ENCODE results near the gene ROR2. TPM values are rescaled to one million over a fixed set of nuclear protein-coding genes. Genes with fewer than 3 reads are reported as not detected.
"Not testable (repeated sequence)": the region's sequence is repeated elsewhere in the genome, so short reads cannot be mapped to it uniquely, and the experiment has no call there.

The ROR2 gene
- total RNA-seq, 1 donor from 2014 or later = 0.32 TPM

GRCh38 chr9:91986248-91986647 lies 36.2 kb upstream of the ROR2 start:
- H3K4me1 ChIP-seq = no peaks in the 10 kb centered on the region
- no peak overlapping the region for H3K27ac ChIP-seq
- no peaks in the 10 kb centered on the region for H3K9me3 ChIP-seq
- no peak for DNase-seq (ENCODE audit: low spot score in 2 of 2)
- intact Hi-C loops (cut with DNase I) = no loop called here
- TF ChIP-seq, protein P1, sequence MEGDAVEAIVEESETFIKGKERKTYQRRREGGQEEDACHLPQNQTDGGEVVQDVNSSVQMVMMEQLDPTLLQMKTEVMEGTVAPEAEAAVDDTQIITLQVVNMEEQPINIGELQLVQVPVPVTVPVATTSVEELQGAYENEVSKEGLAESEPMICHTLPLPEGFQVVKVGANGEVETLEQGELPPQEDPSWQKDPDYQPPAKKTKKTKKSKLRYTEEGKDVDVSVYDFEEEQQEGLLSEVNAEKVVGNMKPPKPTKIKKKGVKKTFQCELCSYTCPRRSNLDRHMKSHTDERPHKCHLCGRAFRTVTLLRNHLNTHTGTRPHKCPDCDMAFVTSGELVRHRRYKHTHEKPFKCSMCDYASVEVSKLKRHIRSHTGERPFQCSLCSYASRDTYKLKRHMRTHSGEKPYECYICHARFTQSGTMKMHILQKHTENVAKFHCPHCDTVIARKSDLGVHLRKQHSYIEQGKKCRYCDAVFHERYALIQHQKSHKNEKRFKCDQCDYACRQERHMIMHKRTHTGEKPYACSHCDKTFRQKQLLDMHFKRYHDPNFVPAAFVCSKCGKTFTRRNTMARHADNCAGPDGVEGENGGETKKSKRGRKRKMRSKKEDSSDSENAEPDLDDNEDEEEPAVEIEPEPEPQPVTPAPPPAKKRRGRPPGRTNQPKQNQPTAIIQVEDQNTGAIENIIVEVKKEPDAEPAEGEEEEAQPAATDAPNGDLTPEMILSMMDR (IDR thresholded peaks at IDR 0.05) = no peak
- H3K4me3 ChIP-seq = no peak overlapping the region
- no peaks in the 10 kb centered on the region for H3K27me3 ChIP-seq
- H3K36me3 ChIP-seq = no peaks in the 10 kb centered on the region

DNA sequence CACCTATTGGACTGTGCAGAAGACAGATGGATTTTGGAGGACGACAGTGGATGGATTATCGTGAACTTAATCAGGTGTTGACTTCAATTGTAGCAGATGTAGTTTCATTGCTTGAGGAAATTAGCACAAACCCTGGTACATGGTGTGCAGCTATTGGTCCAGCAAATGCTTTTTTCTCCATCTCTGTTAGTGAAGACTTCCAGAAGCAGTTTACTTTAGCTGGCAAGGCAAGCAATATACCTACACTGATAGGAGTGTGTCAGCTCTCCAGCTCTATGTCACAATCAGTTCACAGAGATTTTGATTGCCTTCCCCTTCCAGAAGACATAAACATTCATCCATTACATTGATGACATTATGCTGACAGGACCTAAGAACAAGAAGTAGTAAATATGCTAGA lies 35.7 kb upstream of the ROR2 start:
- no peaks in the 10 kb centered on the region for H3K27me3 ChIP-seq
- DNase-seq (ENCODE audit: low spot score in 2 of 2) = no peak
- H3K4me1 ChIP-seq = no peaks in the 10 kb centered on the region
- intact Hi-C loops (cut with DNase I) = no loop called here
- no peak overlapping the region for H3K27ac ChIP-seq
- TF ChIP-seq, protein P1 (IDR thresholded peaks at IDR 0.05) = no peak
- H3K36me3 ChIP-seq = no peaks in the 10 kb centered on the region
- no peak overlapping the region for H3K4me3 ChIP-seq
- no peaks in the 10 kb centered on the region for H3K9me3 ChIP-seq

DNA sequence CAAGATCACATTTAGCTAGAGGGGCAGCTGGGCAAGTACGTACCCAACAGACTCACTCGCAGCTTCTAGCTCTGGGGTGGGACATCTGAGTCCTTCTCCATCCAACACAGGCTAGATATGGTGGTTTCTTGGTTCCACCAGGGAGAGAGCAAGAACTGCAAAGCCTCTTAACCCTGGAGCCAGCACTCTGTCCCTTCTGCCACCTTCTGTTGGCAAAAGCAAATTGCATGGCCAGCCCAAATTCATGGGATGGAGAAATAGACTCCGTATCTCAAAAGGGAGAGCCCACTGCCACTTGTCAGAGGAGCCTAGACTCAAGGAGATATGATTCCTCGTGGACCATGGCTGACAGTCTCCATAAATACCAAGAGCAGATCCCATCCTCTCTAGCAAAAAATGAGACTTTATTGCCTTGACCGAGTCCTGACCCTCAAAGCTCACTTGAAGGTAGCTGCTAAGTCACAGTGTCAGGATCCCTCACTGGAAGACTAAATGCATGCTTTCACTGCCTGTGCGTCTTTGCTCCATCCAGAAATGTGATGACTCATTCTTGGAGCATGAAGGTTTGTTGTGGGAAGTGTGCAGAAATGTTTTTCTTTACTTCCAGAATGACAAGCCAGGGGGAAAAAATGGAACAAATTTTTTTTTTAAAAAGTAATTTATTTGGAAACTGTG lies 28.8 kb upstream of the ROR2 start:
- Histone ChIP-seq H3K36me3 (no peaks in the 10 kb centered on the region), H3K4me3 (no peak overlapping the region), H3K27me3 (no peaks in the 10 kb centered on the region), H3K4me1 (no peaks in the 10 kb centered on the region), H3K9me3 (no peaks in the 10 kb centered on the region), H3K27ac (no peak overlapping the region)
- intact Hi-C loops (cut with DNase I) = no loop called here
- TF ChIP-seq, protein P1 (IDR thresholded peaks at IDR 0.05) = no peak
- DNase-seq (ENCODE audit: low spot score in 2 of 2) = no peak

DNA sequence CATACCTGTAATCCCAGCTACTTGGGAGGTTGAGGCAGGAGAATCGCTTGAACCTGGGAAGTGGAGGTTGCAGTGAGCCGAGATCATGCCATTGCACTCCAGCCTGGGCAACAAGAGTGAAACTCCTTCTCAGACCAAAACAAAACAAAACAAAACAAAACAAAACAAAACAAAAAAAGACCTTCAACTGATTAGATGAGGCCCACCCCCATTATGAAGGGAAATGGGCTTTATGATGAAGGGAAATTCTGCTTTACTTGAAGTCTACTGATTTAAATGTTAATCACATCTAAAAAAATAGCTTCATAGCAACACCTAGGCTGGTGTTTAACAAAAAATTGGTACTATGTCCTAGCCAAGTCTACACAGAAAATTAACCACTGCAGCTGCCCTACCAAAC lies 25.2 kb upstream of the ROR2 start:
- H3K36me3 ChIP-seq; H3K4me1 ChIP-seq; H3K27ac ChIP-seq; DNase-seq (ENCODE audit: low spot score in 2 of 2); H3K9me3 ChIP-seq; H3K27me3 ChIP-seq; intact Hi-C loops (cut with DNase I); H3K4me3 ChIP-seq: not testable (repeated sequence)

DNA sequence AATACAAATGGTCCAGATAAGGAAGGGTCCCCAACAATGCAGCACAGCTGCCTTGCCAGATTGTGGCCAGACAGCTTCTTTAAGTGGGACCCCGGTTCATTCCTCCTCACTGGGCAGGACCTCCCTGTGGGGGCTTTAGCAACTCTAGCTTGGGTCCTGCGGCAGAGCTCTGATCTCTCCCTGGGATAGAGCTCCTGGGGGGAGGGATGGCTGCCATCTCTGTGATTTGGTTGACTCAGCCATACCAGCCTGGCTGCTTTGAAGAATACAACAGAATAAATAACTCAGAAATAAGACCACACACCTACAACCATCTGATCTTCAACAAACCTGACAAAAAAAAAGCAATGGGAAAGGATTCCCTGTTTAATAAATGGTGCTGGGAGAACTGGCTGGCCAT lies 22.7 kb upstream of the ROR2 start:
- Histone ChIP-seq H3K27me3 (no peaks in the 10 kb centered on the region), H3K27ac (no peak overlapping the region), H3K36me3 (no peaks in the 10 kb centered on the region), H3K4me3 (no peak overlapping the region), H3K9me3 (no peaks in the 10 kb centered on the region), H3K4me1 (no peaks in the 10 kb centered on the region)
- TF ChIP-seq, protein P1 (IDR thresholded peaks at IDR 0.05) = no peak
- intact Hi-C loops (cut with DNase I) = no loop called here
- no peak for DNase-seq (ENCODE audit: low spot score in 2 of 2)

DNA sequence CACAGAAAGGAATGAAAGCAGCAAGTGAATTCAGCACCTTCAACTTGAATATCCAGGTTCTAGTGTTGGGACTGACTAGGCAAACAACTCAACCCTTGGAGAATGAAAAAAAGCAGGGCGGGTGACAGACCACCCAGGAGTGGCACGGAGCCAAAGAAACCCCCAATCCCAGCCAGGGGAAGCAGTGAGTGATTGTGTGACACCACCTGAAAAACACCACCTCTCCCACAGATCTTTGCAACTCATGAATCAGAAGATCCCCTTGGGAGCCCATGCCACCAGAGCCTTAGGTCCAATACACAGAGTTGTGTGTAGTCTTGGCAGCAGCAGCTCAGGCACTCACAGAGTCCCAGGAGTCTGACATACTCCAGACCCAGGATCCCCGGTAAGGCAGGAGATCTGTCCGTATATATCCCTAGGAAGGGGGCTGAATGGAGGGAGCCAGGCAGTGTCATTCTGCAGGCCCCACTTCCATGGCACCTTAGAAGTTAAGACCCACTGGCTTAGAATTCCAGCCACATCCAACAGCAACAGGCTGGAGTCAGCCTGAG lies 22.1 kb upstream of the ROR2 start:
- TF ChIP-seq, protein P1 (IDR thresholded peaks at IDR 0.05) = no peak
- Histone ChIP-seq H3K36me3 (no peaks in the 10 kb centered on the region), H3K9me3 (no peaks in the 10 kb centered on the region)

More for the DNA sequence above, 22.1 kb upstream of the ROR2 start:
- H3K27ac ChIP-seq = no peak overlapping the region
- no peaks in the 10 kb centered on the region for H3K4me1 ChIP-seq
- intact Hi-C loops (cut with DNase I) = no loop called here
- no peak for DNase-seq (ENCODE audit: low spot score in 2 of 2)
- no peaks in the 10 kb centered on the region for H3K27me3 ChIP-seq
- H3K4me3 ChIP-seq = no peak overlapping the region

Measured in ascending aorta (tissue), 2 donors.